BLaER1 treated with 17β-estradiol and CSF1 and Interleukin-3, amounts not matched to agents 10 nM and 100 nM (cell line): Measurements from ENCODE around the gene CDS2.

Experiments used
- H3K27ac ChIP-seq, 11 experiments: shearing (Covaris generic); formaldehyde crosslinking; 2 replicates each; pipeline ENCODE4 v1.8.1; 2022
- H3K27me3 ChIP-seq, 11 experiments: shearing (Covaris generic); formaldehyde crosslinking; 2 replicates each; pipeline ENCODE4 v1.8.1; 2022
- H3K36me3 ChIP-seq, 11 experiments: shearing (Covaris generic); formaldehyde crosslinking; 2 replicates each; pipeline ENCODE4 v1.8.1; 2022
- H3K4me1 ChIP-seq, 10 experiments: shearing (Covaris generic); formaldehyde crosslinking; 2 replicates each; pipeline ENCODE4 v1.8.1; 2022
- H3K4me2 ChIP-seq, 11 experiments: shearing (Covaris generic); formaldehyde crosslinking; 2 replicates each; pipeline ENCODE4 v1.8.1; 2022
- H3K4me3 ChIP-seq, 10 experiments: shearing (Covaris generic); formaldehyde crosslinking; 2 replicates each; pipeline ENCODE4 v1.8.1; 2022
- H3K9ac ChIP-seq, 11 experiments: shearing (Covaris generic); formaldehyde crosslinking; 2 replicates each; pipeline ENCODE4 v1.8.1; 2022
- H3K9me3 ChIP-seq, 11 experiments: shearing (Covaris generic); formaldehyde crosslinking; replicated peaks in 1 of 11; 2 replicates each; pipeline ENCODE4 v1.8.1; 2022
- H4K20me1 ChIP-seq, 11 experiments: shearing (Covaris generic); formaldehyde crosslinking; 2 replicates each; pipeline ENCODE4 v1.8.1; 2022
- Cebpa-rat ChIP-seq, 11 experiments: shearing (Covaris generic); IDR thresholded peaks; 2 replicates each; pipeline ENCODE4 v1.8.1; 2022

Gene CDS2

DNA sequence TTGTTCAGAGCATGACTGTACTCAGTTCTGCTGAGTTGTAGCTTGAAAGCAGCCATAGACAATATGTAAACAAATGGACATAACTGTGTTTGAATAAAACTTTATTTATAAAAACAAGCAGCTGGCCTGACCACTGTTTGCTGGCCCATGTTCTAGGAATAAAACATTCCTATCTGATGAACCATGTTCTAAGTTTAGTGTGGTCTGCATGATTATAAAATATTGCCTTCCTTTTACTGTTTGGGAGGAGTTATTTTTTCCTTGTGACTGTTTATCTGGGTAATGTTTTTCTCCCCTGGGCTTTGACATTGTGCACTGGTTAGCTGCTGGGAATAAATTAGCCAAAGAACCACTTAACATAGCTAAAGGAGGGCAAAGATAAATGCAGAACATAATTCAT, 55.1 kb downstream of the CDS2 start:
- peaks cover 60 to 100% (median 88%) of the 10 kb centered on the region in 11 experiments for H3K36me3 ChIP-seq
- H3K27ac ChIP-seq: no peak overlapping the region
- TF ChIP-seq Cebpa-rat (IDR thresholded peaks at IDR 0.05): no peak
- no peaks in the 10 kb centered on the region for H3K27me3 ChIP-seq
- peaks cover 0 to 15% (median 0%) of the 10 kb centered on the region in 11 experiments; a peak in 4 of 22 replicates for H4K20me1 ChIP-seq
- H3K9ac ChIP-seq: no peak overlapping the region
- H3K4me2 ChIP-seq: peak overlapping the region in 2 of 11 experiments; percentile 7 to 19; a peak in 2 of 22 replicates
- peaks cover 14 to 38% (median 30%) of the 10 kb centered on the region in 10 experiments for H3K4me1 ChIP-seq
- H3K4me3 ChIP-seq: no peak overlapping the region
- no peaks in the 10 kb centered on the region for H3K9me3 ChIP-seq

DNA sequence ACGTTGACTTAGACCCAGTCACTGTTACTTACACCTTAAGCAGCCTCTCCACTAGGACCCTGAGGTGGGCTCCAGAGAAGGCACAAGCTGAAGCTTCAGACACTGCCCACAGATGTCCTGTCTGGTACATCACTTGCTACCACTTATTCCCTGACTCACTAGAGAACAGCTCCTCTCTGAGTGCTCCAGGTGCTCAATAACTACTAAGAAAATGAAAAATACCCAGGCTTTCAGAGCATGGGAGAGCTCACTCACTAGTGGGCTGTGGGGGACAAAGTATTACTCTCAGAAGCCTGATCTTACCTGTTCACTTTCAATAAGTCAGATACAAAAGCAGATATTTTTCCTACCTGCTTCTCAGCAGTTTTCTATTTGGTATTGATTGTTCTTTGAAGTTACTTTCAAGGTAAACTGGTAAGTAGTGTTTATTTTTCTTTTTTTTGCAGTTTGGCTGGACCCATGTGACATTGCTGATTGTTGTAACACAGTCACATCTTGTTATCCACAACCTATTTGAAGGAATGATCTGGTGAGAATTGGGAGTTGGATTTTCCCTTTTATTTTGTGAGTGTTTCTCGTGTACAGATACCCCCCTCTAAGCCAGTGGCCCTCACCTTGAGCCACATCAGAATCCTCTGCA, 55.9 kb downstream of the CDS2 start:
- H3K9me3 ChIP-seq: no peaks in the 10 kb centered on the region
- H4K20me1 ChIP-seq: peaks cover 0 to 15% (median 0%) of the 10 kb centered on the region in 11 experiments; a peak in 4 of 22 replicates
- H3K9ac ChIP-seq: no peak overlapping the region
- no peak overlapping the region for H3K4me2 ChIP-seq
- H3K27ac ChIP-seq: no peak overlapping the region
- H3K27me3 ChIP-seq: no peaks in the 10 kb centered on the region
- peaks cover 64 to 100% (median 87%) of the 10 kb centered on the region in 11 experiments for H3K36me3 ChIP-seq
- no peak overlapping the region for H3K4me3 ChIP-seq
- peaks cover 9 to 30% (median 23%) of the 10 kb centered on the region in 10 experiments for H3K4me1 ChIP-seq
- no peak for TF ChIP-seq Cebpa-rat (IDR thresholded peaks at IDR 0.05)

DNA sequence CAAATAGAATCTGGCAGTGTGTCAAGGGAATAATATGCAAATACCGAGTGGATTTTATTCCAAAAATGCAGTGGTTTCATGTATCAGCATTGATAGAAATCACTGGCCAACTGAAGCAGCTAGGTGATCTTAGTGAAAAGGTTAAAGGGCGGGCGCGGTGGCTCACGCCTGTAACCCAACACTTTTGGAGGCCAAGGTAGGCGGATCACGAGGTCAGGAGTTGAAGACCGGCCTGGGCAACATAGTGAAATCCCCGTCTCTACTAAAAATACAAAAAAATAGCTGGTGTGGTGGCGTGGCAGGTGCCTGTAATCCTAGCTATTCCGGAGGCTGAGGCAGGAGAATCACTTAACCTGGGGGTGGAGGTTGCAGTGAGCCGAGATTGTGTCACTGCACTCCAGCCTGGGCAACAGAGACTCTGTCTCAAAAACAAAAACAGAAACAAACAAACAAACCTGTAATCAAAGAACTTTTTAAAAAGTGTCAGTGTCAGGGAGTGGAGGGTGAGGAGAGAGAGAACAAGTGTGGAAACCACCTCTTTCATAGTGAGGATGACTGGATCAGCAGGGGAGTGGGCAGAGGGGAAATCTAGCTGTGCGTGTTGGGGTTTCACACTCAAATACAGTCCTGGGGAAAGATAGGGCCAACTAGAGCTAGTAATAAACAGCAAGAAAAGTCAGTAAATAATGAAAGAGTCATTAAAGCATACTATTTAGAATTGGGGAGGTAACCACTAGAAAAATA, 57.1 kb downstream of the CDS2 start:
- Histone ChIP-seq H3K27ac (no peak overlapping the region), H3K4me3 (no peak overlapping the region), H3K9ac (no peak overlapping the region; a peak in 1 of 22 replicates), H3K36me3 (peaks cover 68 to 100% (median 96%) of the 10 kb centered on the region in 11 experiments), H3K4me1 (peaks cover 0 to 18% (median 11%) of the 10 kb centered on the region in 10 experiments; a peak in 15 of 20 replicates), H4K20me1 (peaks cover 0 to 5% (median 0%) of the 10 kb centered on the region in 11 experiments; a peak in 3 of 22 replicates), H3K27me3 (no peaks in the 10 kb centered on the region), H3K4me2 (no peak overlapping the region), H3K9me3 (no peaks in the 10 kb centered on the region)
- TF ChIP-seq Cebpa-rat (IDR thresholded peaks at IDR 0.05): no peak

DNA sequence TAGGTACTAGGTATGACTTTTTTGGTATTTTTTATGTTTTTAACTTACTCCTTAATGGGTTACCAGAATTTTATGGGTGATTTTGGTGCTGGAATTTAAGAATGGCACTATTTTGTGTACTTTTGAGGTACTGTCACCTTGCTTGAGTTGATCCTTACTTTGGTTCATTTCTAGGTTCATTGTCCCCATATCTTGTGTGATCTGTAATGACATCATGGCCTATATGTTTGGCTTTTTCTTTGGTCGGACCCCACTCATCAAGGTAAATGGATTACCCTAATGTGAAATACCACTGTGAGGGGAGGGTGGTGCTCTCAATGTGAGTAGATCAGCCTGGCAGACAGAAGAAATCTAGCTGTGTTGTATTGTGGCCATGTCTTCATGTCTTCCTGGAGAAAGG, 57.9 kb downstream of the CDS2 start:
- no peaks in the 10 kb centered on the region; a peak in 2 of 22 replicates for H4K20me1 ChIP-seq
- H3K9ac ChIP-seq: no peak overlapping the region
- peaks cover 0 to 13% (median 6%) of the 10 kb centered on the region in 10 experiments; a peak in 5 of 20 replicates for H3K4me1 ChIP-seq
- no peak for TF ChIP-seq Cebpa-rat (IDR thresholded peaks at IDR 0.05)
- H3K36me3 ChIP-seq: peaks cover 68 to 100% (median 96%) of the 10 kb centered on the region in 11 experiments
- no peaks in the 10 kb centered on the region for H3K27me3 ChIP-seq
- no peaks in the 10 kb centered on the region for H3K9me3 ChIP-seq
- no peak overlapping the region for H3K4me3 ChIP-seq
- no peak overlapping the region for H3K4me2 ChIP-seq
- H3K27ac ChIP-seq: no peak overlapping the region

DNA sequence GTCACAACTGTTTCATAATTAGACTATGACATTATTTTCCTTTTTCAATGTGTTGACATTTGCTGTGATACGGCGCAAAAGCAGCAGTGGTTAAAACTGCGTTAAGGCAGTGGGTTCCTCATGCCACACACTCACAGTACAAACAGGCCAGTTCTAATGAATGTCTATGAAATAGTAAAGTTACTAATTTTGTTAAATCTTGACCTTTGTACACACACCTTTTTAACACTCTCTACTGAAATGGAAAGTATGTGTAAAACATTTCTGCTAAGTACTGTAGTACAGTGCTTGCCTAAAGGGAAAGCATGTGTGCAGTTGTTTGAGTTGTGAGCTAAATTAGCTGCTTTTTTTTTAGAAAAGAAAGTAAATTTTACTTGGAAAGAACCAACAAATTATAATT, 60.3 kb downstream of the CDS2 start:
- Histone ChIP-seq H4K20me1 (no peaks in the 10 kb centered on the region; a peak in 1 of 22 replicates), H3K9me3 (no peaks in the 10 kb centered on the region), H3K4me1 (peaks cover 0 to 9% (median 5%) of the 10 kb centered on the region in 10 experiments; a peak in 12 of 20 replicates), H3K4me3 (no peak overlapping the region), H3K27me3 (no peaks in the 10 kb centered on the region), H3K9ac (no peak overlapping the region), H3K36me3 (peaks cover 67 to 98% (median 93%) of the 10 kb centered on the region in 11 experiments), H3K27ac (no peak overlapping the region), H3K4me2 (no peak overlapping the region)
- TF ChIP-seq Cebpa-rat (IDR thresholded peaks at IDR 0.05): no peak

DNA sequence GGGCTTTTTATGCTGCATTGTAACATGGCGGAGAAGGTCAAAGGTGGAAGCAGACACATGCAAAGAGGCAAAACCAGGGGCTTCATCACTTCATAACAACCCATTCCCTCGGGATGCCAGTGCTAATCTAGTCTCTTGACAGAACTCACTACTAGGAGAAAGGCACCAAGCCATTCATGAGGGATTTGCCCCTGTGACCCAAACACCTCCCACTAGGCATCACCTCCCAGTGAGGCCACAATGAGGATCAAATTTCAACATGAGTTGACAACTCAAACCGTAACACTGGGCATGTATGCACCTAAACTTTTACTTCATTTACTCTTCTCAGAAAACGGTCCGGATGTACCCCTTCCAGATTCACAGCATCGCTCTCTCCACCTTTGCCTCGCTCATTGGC, 61.9 kb downstream of the CDS2 start:
- Histone ChIP-seq H4K20me1 (no peaks in the 10 kb centered on the region; a peak in 2 of 22 replicates), H3K4me1 (peaks cover 0 to 7% (median 6%) of the 10 kb centered on the region in 10 experiments; a peak in 10 of 20 replicates), H3K27me3 (no peaks in the 10 kb centered on the region), H3K4me2 (no peak overlapping the region), H3K4me3 (no peak overlapping the region), H3K9ac (no peak overlapping the region), H3K27ac (no peak overlapping the region), H3K36me3 (peaks cover 59 to 93% (median 86%) of the 10 kb centered on the region in 11 experiments), H3K9me3 (no peaks in the 10 kb centered on the region)
- no peak for TF ChIP-seq Cebpa-rat (IDR thresholded peaks at IDR 0.05)

DNA sequence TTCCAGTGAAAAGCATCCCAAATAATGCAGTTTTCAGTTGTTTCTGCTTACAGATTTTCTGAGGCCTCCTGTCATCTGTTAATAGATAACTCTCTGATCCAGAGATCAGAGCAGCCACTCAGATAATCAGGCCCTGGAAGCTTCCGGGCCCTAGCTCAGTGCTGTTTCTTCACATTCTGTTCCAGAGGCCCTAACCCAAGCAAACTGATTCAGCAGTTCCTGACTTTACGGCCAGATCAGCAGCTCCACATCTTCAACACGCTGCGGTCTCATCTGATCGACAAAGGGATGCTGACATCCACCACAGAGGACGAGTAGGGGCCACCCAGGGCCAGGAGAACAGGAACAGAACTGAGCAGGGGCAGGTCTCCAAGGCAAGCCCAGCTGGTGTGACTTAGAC, 63.1 kb downstream of the CDS2 start:
- H4K20me1 ChIP-seq: no peaks in the 10 kb centered on the region; a peak in 2 of 22 replicates
- no peak overlapping the region for H3K4me3 ChIP-seq
- peaks cover 60 to 93% (median 84%) of the 10 kb centered on the region in 11 experiments for H3K36me3 ChIP-seq
- peak overlapping the region in 4 of 11 experiments; percentile 10 to 42 (median 29); a peak in 4 of 22 replicates for H3K9ac ChIP-seq
- H3K4me2 ChIP-seq: no peak overlapping the region
- H3K27ac ChIP-seq: no peak overlapping the region
- peaks cover 0 to 7% (median 6%) of the 10 kb centered on the region in 10 experiments; a peak in 10 of 20 replicates for H3K4me1 ChIP-seq
- no peak for TF ChIP-seq Cebpa-rat (IDR thresholded peaks at IDR 0.05)
- no peaks in the 10 kb centered on the region for H3K9me3 ChIP-seq
- no peaks in the 10 kb centered on the region for H3K27me3 ChIP-seq

DNA sequence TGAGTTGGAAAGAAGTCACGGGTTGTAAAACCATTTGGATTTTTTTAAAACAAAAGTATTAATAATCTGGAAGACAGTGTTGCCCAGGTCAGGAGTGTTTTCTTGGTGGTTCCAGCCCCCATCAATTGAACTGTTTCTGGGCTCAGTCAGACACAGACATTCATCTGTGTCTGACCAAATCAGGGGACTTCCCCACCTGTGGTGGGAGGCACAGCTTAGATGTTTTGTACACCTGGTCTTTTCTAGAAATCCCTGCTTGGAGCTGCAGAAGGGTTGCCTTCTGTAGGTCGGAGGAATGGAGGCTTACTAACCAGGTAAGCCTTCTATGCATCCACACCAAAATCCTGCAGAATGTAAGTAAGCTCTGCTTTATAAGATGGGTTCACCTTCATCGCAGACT, 63.6 kb downstream of the CDS2 start:
- H3K4me3 ChIP-seq: no peak overlapping the region
- peaks cover 59 to 93% (median 78%) of the 10 kb centered on the region in 11 experiments for H3K36me3 ChIP-seq
- H3K9me3 ChIP-seq: no peaks in the 10 kb centered on the region
- peaks cover 0 to 5% (median 0%) of the 10 kb centered on the region in 11 experiments; a peak in 3 of 22 replicates for H4K20me1 ChIP-seq
- no peak overlapping the region for H3K4me2 ChIP-seq
- TF ChIP-seq Cebpa-rat (IDR thresholded peaks at IDR 0.05): no peak
- peak overlapping the region in 3 of 11 experiments; percentile 28 to 42 (median 30); a peak in 2 of 22 replicates for H3K9ac ChIP-seq
- no peak overlapping the region for H3K27ac ChIP-seq
- no peaks in the 10 kb centered on the region for H3K27me3 ChIP-seq
- peaks cover 3 to 12% (median 7%) of the 10 kb centered on the region in 10 experiments; a peak in 16 of 20 replicates for H3K4me1 ChIP-seq
